A204.1 (cell line): ENCODE data around the gene SRPRA.
"Not testable (repeated sequence)": the region's sequence is repeated elsewhere in the genome, so short reads cannot be mapped to it uniquely, and the experiment has no call there.

Experiments used
- FAIRE-seq: peaks from 2 replicates; lab custom pipeline; 2012; peaks lifted over from hg19 to GRCh38; lab: Jason Lieb, UNC

The SRPRA gene

GRCh38 chr11:126268708-126269579 is at the start of gene SRPRA, which contains the start of gene FOXRED1:
Gene SRPRA (minus strand): TSS chr11:126268895. CDS start chr11:126268804, 91 bp downstream.
Gene FOXRED1 (plus strand): TSS chr11:126269154. CDS start chr11:126269207, 53 bp downstream.
- peak; percentile 95 for FAIRE-seq

GRCh38 chr11:126317756-126318573 is 49.3 kb upstream of the SRPRA start:
- no peak for FAIRE-seq

- no peak for FAIRE-seq
Measured at GRCh38 chr11:126317432-126317755, 48.7 kb upstream of the SRPRA start.

GRCh38 chr11:126313826-126314225 is 45.1 kb upstream of the SRPRA start:
- FAIRE-seq: no peak

GRCh38 chr11:126312961-126313360 is 44.3 kb upstream of the SRPRA start:
- FAIRE-seq: no peak

GRCh38 chr11:126311401-126312291 is 43.0 kb upstream of the SRPRA start:
- FAIRE-seq: no peak

- FAIRE-seq: no peak
Measured at GRCh38 chr11:126310992-126311310, 42.3 kb upstream of the SRPRA start.

GRCh38 chr11:126310200-126310991 is 41.7 kb upstream of the SRPRA start:
- no peak for FAIRE-seq

- FAIRE-seq: not testable (repeated sequence)
Measured at GRCh38 chr11:126308771-126309170, 40.1 kb upstream of the SRPRA start.

GRCh38 chr11:126308271-126308671 is 39.6 kb upstream of the SRPRA start:
- no peak for FAIRE-seq

GRCh38 chr11:126307706-126308105 is 39.0 kb upstream of the SRPRA start:
- FAIRE-seq: no peak

GRCh38 chr11:126305699-126306098 is 37.0 kb upstream of the SRPRA start:
- no peak for FAIRE-seq

- FAIRE-seq: no peak
Measured at GRCh38 chr11:126304457-126305075, 35.9 kb upstream of the SRPRA start.

- FAIRE-seq: no peak
Measured at GRCh38 chr11:126303623-126304456, 35.1 kb upstream of the SRPRA start, which contains the start of gene DCPS. Gene DCPS (plus strand): TSS chr11:126304060. CDS start chr11:126304081, 21 bp downstream.

GRCh38 chr11:126297004-126297403 is 28.3 kb upstream of the SRPRA start:
- FAIRE-seq: no peak

- FAIRE-seq: no peak
Measured at GRCh38 chr11:126293726-126294125, 25.0 kb upstream of the SRPRA start.

GRCh38 chr11:126290887-126291286 is 22.2 kb upstream of the SRPRA start:
- no peak for FAIRE-seq

- FAIRE-seq: no peak
Measured at GRCh38 chr11:126288237-126288636, 19.5 kb upstream of the SRPRA start.

GRCh38 chr11:126284829-126285228 is 16.1 kb upstream of the SRPRA start:
- FAIRE-seq: no peak
